ENCODE data around the gene CXCL14. TPM values are rescaled to one million over a fixed set of nuclear protein-coding genes. Genes with fewer than 3 reads are reported as not detected.

Gene CXCL14
- total RNA-seq, 1 experiment from 2014 or later: not detected

- Mint-ChIP-seq H3K4me1 (ENCODE audit: low read depth, unreplicated experiment) (peaks cover 6% of the 10 kb centered on the region), H3K27me3 (ENCODE audit: insufficient read depth, unreplicated experiment) (peaks cover 10% of the 10 kb centered on the region), H3K36me3 (ENCODE audit: insufficient read depth, unreplicated experiment) (no peaks in the 10 kb centered on the region), H3K4me3 (ENCODE audit: unreplicated experiment) (no peak overlapping the region), H3K9me3 (ENCODE audit: unreplicated experiment) (no peaks in the 10 kb centered on the region), H3K27ac (ENCODE audit: unreplicated experiment) (no peak overlapping the region)
- H3K9me3 ChIP-seq: no peaks in the 10 kb centered on the region
- no peaks in the 10 kb centered on the region for H3K36me3 ChIP-seq (ENCODE audit: control insufficient read depth, insufficient read depth, low read length)
- ChIA-PET CTCF (interaction anchor here (0.5 to 7.0 kb wide), 11 partner anchors 9 to 177 kb away, joined by 3 to 311 read pairs (median 8); no protein-coding TSS in a partner anchor), POLR2A (no interaction called here)
- H3K4me1 ChIP-seq: no peaks in the 10 kb centered on the region
- no TSS peak for BruUV-seq (replicated peaks)
- intact Hi-C loops (cut with micrococcal nuclease; ENCODE audit: unreplicated experiment): loop anchor here (1.0 to 2.0 kb wide), 5 partner anchors 63 to 661 kb away; no protein-coding TSS in a partner anchor
- no peak overlapping the region for H3K4me3 ChIP-seq (ENCODE audit: low read depth, low read length)
- peak; percentile 80 to 82 for TF ChIP-seq CTCF (IDR thresholded peaks at IDR 0.05; ENCODE audit: insufficient read depth in 1 of 2, low read depth in 1 of 2, low read length in 1 of 2, severe bottlenecking in 1 of 2, unreplicated experiment in 1 of 2)
- peak; percentile 78 to 82 for DNase-seq
- no peaks in the 10 kb centered on the region for H3K27me3 ChIP-seq (replicated peaks; ENCODE audit: control insufficient read depth, insufficient read depth, low read length)
Observed at GRCh38 chr5:135551593-135552447, 27.0 kb downstream of the CXCL14 start.

GRCh38 chr5:135549413-135549812, 29.4 kb downstream of the CXCL14 start:
- no TSS peak for BruUV-seq (replicated peaks)
- intact Hi-C loops (cut with micrococcal nuclease; ENCODE audit: unreplicated experiment): no loop called here

More at GRCh38 chr5:135549413-135549812, 29.4 kb downstream of the CXCL14 start:
- Mint-ChIP-seq H3K36me3 (ENCODE audit: insufficient read depth, unreplicated experiment) (no peaks in the 10 kb centered on the region), H3K4me3 (ENCODE audit: unreplicated experiment) (no peak overlapping the region), H3K4me1 (ENCODE audit: low read depth, unreplicated experiment) (peaks cover 6% of the 10 kb centered on the region), H3K27ac (ENCODE audit: unreplicated experiment) (no peak overlapping the region), H3K27me3 (ENCODE audit: insufficient read depth, unreplicated experiment) (peaks cover 7% of the 10 kb centered on the region), H3K9me3 (ENCODE audit: unreplicated experiment) (no peaks in the 10 kb centered on the region)
- 0 out of 2 replicates have a peak, but pooled peaks cover 3% of the 10 kb centered on the region for H3K4me1 ChIP-seq
- TF ChIP-seq CTCF (IDR thresholded peaks at IDR 0.05; ENCODE audit: insufficient read depth in 1 of 2, low read depth in 1 of 2, low read length in 1 of 2, severe bottlenecking in 1 of 2, unreplicated experiment in 1 of 2): no peak
- no peak for DNase-seq
- H3K9me3 ChIP-seq: no peaks in the 10 kb centered on the region
- no peak overlapping the region for H3K4me3 ChIP-seq (ENCODE audit: low read depth, low read length)
- ChIA-PET CTCF (interaction anchor here (0.6 to 7.0 kb wide), 5 partner anchors 11 to 774 kb away, joined by 3 to 311 read pairs (median 6); no protein-coding TSS in a partner anchor), POLR2A (no interaction called here)
- H3K27me3 ChIP-seq (replicated peaks; ENCODE audit: control insufficient read depth, insufficient read depth, low read length): no peaks in the 10 kb centered on the region
- no peaks in the 10 kb centered on the region for H3K36me3 ChIP-seq (ENCODE audit: control insufficient read depth, insufficient read depth, low read length)
